Peyer's patch (tissue), 4 donors: ENCODE data around the gene ATRIP.

ENCODE experiments used
- POLR2A ChIP-seq, 2 donors: fragments of 450-650 bp; IDR thresholded peaks; one replicate each; pipeline ENCODE4 v1.5.1; 2017; ENCODE audit warnings: antibody characterized with exemption in 2 of 2, mild to moderate bottlenecking in 2 of 2, moderate library complexity in 2 of 2
- TF ChIP-seq, protein P1 (sequence below), 6 experiments: fragments of 450-650 bp in 4 of 6; fragments of 200-600 bp in 2 of 6; sonication (generic) in 1 of 6; IDR thresholded peaks; one replicate each; pipeline ENCODE4 v1.5.1; 2017 to 2019; ENCODE audit warnings: antibody characterized with exemption in 6 of 6, mild to moderate bottlenecking in 3 of 6, moderate library complexity in 1 of 6

DNA sequence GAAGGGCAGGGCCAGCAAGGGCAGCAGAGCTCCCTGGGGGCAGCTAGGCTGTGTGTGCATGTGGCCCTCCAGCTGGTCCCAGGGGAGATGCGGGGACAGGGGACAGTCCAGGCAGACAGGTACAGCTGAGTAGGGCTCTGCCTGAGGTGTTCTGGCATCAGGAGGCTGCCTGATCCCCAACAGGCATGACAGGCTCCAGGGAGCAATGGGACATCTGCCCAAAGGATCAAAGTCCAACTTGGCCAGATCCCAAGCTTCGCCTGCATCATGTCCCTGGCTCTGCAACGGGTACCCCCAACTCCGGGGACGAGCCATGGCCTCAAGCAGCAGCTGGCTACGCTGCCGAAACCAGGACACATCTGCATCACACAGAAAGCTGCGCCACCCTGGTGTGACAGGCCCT is 21.8 kb downstream of the ATRIP start:
- TF ChIP-seq, protein P1, sequence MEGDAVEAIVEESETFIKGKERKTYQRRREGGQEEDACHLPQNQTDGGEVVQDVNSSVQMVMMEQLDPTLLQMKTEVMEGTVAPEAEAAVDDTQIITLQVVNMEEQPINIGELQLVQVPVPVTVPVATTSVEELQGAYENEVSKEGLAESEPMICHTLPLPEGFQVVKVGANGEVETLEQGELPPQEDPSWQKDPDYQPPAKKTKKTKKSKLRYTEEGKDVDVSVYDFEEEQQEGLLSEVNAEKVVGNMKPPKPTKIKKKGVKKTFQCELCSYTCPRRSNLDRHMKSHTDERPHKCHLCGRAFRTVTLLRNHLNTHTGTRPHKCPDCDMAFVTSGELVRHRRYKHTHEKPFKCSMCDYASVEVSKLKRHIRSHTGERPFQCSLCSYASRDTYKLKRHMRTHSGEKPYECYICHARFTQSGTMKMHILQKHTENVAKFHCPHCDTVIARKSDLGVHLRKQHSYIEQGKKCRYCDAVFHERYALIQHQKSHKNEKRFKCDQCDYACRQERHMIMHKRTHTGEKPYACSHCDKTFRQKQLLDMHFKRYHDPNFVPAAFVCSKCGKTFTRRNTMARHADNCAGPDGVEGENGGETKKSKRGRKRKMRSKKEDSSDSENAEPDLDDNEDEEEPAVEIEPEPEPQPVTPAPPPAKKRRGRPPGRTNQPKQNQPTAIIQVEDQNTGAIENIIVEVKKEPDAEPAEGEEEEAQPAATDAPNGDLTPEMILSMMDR (IDR thresholded peaks at IDR 0.05): no peak
- TF ChIP-seq POLR2A (IDR thresholded peaks at IDR 0.05): peak in 1 of 2 donors; percentile 32
